Breast epithelium (tissue), 3 donors: ENCODE measurements around the gene IL27RA.

ENCODE experiments used
- CTCF ChIP-seq, 3 donors: fragments of 450-650 bp; IDR thresholded peaks; one replicate each; pipeline ENCODE4 v1.5.1; 2016 to 2017; ENCODE audit warnings: antibody characterized with exemption in 3 of 3, mild to moderate bottlenecking in 3 of 3, moderate library complexity in 3 of 3
- POLR2A ChIP-seq: fragments of 450-650 bp; IDR thresholded peaks from one replicate; pipeline ENCODE4 v1.6.1; 2016; ENCODE audit warnings: antibody characterized with exemption, mild to moderate bottlenecking, moderate library complexity

- TF ChIP-seq CTCF (IDR thresholded peaks at IDR 0.05), result no peak
- TF ChIP-seq POLR2A, result no peak
Measured at GRCh38 chr19:14022469-14022868, 9.1 kb upstream of the IL27RA start.
